Neural cell (in vitro differentiated cells): ENCODE measurements around the gene SNX6. TPM values are rescaled to one million over a fixed set of nuclear protein-coding genes. Genes with fewer than 3 reads are reported as not detected.

Source experiments
- H2AFZ ChIP-seq: fragments of 200-600, 300-800 bp; sonication (generic), shearing (Covaris generic); 2 replicates; pipeline ENCODE4 v1.6.0; 2014; ENCODE audit warnings: low read depth, mild to moderate bottlenecking, antibody characterized with exemption, low read length, moderate library complexity
- H3F3A ChIP-seq: fragments of 200-600 bp; shearing (Covaris generic); 2 replicates; pipeline ENCODE4 v1.6.1; 2016; ENCODE audit warnings: mild to moderate bottlenecking, moderate library complexity, mixed read lengths, antibody characterized with exemption, low read length; ENCODE audit not compliant: insufficient read depth, poor library complexity, severe bottlenecking
- H3K27ac ChIP-seq: fragments of 200-600, 300-800 bp; sonication (generic), shearing (Covaris generic); 2 replicates; pipeline ENCODE4 v1.5.1; 2014; ENCODE audit warnings: mild to moderate bottlenecking, low read length, moderate library complexity
- H3K27me3 ChIP-seq: fragments of 300-800, 200-600 bp; sonication (generic), shearing (Covaris generic); 2 replicates; pipeline ENCODE4 v1.6.0; 2014; ENCODE audit warnings: mild to moderate bottlenecking, low read depth, low read length, moderate library complexity; ENCODE audit not compliant: insufficient read depth
- H3K36me3 ChIP-seq: fragments of 300-800, 200-600 bp; sonication (generic), shearing (Covaris generic); 2 replicates; pipeline ENCODE4 v1.5.1; 2014; ENCODE audit warnings: mild to moderate bottlenecking, antibody characterized with exemption, low read length, moderate library complexity; ENCODE audit not compliant: insufficient read depth
- H3K4me2 ChIP-seq: fragments of 300-800, 200-600 bp; sonication (generic), shearing (Covaris generic); 2 replicates; pipeline ENCODE4 v1.6.0; 2014; ENCODE audit warnings: mild to moderate bottlenecking, low read length
- H3K4me3 ChIP-seq: fragments of 300-800, 200-600 bp; sonication (generic), shearing (Covaris generic); 2 replicates; pipeline ENCODE4 v1.5.1; 2014; ENCODE audit warnings: mild to moderate bottlenecking, low read length, moderate library complexity
- H3K79me2 ChIP-seq: fragments of 200-600 bp; shearing (Covaris generic); replicated peaks from 2 replicates; pipeline ENCODE4 v1.6.0; 2014; ENCODE audit warnings: mild to moderate bottlenecking, low read length, moderate library complexity; ENCODE audit not compliant: insufficient read depth
- H3K9ac ChIP-seq: fragments of 300-800, 200-600 bp; sonication (generic), shearing (Covaris generic); 2 replicates; pipeline ENCODE4 v1.6.1; 2016; ENCODE audit warnings: mild to moderate bottlenecking, low read length, mixed read lengths
- H3K9me2 ChIP-seq: fragments of 200-600 bp; shearing (Covaris generic); 2 replicates; pipeline ENCODE4 v1.6.1; 2016; ENCODE audit warnings: mild to moderate bottlenecking, low read length, mixed read lengths; ENCODE audit not compliant: insufficient read depth
- H3K9me3 ChIP-seq: fragments of 200-600, 300-800 bp; sonication (generic), shearing (Covaris generic); 2 replicates; pipeline ENCODE4 v1.6.1; 2016; ENCODE audit warnings: mild to moderate bottlenecking, mixed run types, low read length, moderate library complexity, mixed read lengths
- H4K20me1 ChIP-seq: fragments of 200-600 bp; shearing (Covaris generic); 2 replicates; pipeline ENCODE4 v1.6.1; 2016; ENCODE audit warnings: mild to moderate bottlenecking, mixed run types; ENCODE audit not compliant: insufficient read depth
- EP300 ChIP-seq: fragments of 450-650 bp; conservative IDR thresholded peaks from 2 replicates; pipeline ENCODE4 v1.6.1; 2014; ENCODE audit warnings: antibody characterized with exemption, mild to moderate bottlenecking, moderate library complexity; ENCODE audit not compliant: poor library complexity, severe bottlenecking
- EZH2 ChIP-seq: fragments of 200-600, 300-800 bp; shearing (Covaris generic), sonication (generic); IDR thresholded peaks from 2 replicates; pipeline ENCODE4 v1.6.1; 2014; ENCODE audit warnings: antibody characterized with exemption, low read length, borderline replicate concordance, mild to moderate bottlenecking; ENCODE audit not compliant: insufficient read depth, poor library complexity, severe bottlenecking
- MXI1 ChIP-seq: fragments of 450-650 bp; conservative IDR thresholded peaks from 2 replicates; pipeline ENCODE4 v1.6.1; 2014; ENCODE audit warnings: antibody characterized with exemption, mild to moderate bottlenecking; ENCODE audit not compliant: poor library complexity, severe bottlenecking
- POLR2AphosphoS5 ChIP-seq: IDR thresholded peaks from 2 replicates; pipeline ENCODE4 v1.6.1; 2012
- RAD21 ChIP-seq: fragments of 450-650 bp; conservative IDR thresholded peaks from 2 replicates; pipeline ENCODE4 v1.6.1; 2014; ENCODE audit warnings: antibody characterized with exemption, mild to moderate bottlenecking, moderate library complexity
- REST ChIP-seq: IDR thresholded peaks from 2 replicates; pipeline ENCODE4 v1.6.1; 2012; ENCODE audit warnings: borderline replicate concordance
- SMC3 ChIP-seq: fragments of 450-650 bp; conservative IDR thresholded peaks from 2 replicates; pipeline ENCODE4 v1.6.1; 2014; ENCODE audit warnings: antibody characterized with exemption, mild to moderate bottlenecking, moderate library complexity; ENCODE audit not compliant: poor library complexity
- TAF1 ChIP-seq: IDR thresholded peaks from 2 replicates; pipeline ENCODE4 v1.6.1; 2012; ENCODE audit warnings: low read depth
- polyA plus RNA-seq: library from polyadenylated mRNA; depleted of rRNA; stranded (reverse); fragments of >200 nt; gene quantifications from 2 replicates; pipeline ENCODE4 v1.2.3, GENCODE V29; 2014
- TF ChIP-seq, protein P1 (sequence below): fragments of 450-650 bp; IDR thresholded peaks from 2 replicates; pipeline ENCODE4 v1.5.1; 2014; ENCODE audit warnings: antibody characterized with exemption, mild to moderate bottlenecking, moderate library complexity; ENCODE audit not compliant: poor library complexity, severe bottlenecking

Gene SNX6
- polyA plus RNA-seq, 1 donor from 2014 or later: 129 TPM

DNA sequence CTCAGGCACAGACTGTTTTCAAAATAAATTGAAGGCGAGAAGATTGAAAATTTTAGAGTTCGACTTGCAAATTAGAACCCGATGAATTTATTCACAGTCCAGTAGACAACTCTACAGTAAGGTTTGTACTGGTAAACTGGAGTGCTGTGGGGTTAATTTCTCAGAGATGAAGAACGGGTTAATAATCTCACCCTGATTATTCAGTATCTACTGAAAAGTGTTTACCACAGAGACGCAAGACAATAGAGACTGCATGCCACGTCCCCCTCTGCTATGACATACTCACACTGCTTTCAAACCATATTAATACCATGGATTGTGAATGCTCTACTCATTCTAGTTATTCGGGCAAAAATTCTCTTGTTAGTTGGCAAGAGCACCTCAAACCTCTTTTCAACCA, 48.4 kb upstream of the SNX6 start:
- Histone ChIP-seq H3K9me3 (no peaks in the 10 kb centered on the region), H2AFZ (no peak overlapping the region), H3K79me2 (no peaks in the 10 kb centered on the region), H3K27ac (no peak overlapping the region), H4K20me1 (no peaks in the 10 kb centered on the region), H3K4me2 (no peak overlapping the region), H3K9ac (no peak overlapping the region), H3F3A (no peaks in the 10 kb centered on the region), H3K36me3 (no peaks in the 10 kb centered on the region), H3K4me3 (no peak overlapping the region), H3K9me2 (no peaks in the 10 kb centered on the region), H3K27me3 (no peaks in the 10 kb centered on the region)
- TF ChIP-seq TAF1: no peak
- TF ChIP-seq MXI1: no peak
- no peak for TF ChIP-seq SMC3

DNA sequence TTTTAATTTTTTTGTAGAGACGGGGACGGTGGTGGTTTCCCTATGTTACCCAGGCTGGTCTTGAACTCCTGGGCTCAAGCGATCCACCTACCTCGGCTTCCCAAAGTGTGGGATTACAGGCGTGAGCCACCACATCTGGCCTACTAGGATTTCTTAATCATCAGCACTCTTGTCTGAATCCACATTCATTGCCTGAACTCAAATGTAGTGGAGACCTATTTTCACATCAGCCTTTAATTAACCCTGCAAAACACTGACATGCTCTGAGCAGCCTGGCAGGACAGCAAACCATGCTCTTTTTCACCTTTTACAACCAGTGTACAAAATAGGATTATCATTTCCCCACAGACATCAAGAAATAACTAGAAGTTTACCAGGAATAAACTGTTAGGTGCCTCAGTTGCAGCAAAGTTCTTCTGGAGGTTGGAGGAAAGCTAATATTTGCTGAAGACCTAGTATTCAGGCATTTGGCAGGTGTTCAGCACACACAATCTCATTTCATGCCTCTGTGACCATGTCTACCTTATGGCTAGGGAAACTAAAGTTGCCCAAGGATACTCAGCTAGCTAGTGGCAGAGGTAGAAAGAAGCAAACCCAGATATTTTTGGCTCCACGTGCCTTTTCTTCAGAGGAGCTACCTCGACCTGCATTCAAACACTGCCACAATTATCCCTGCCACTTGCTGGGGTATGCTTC, 46.7 kb upstream of the SNX6 start:
- Histone ChIP-seq H3K9ac (no peak overlapping the region), H3K4me2 (no peak overlapping the region), H3K36me3 (no peaks in the 10 kb centered on the region), H3K4me3 (no peak overlapping the region), H3K27ac (no peak overlapping the region), H2AFZ (no peak overlapping the region), H3K79me2 (no peaks in the 10 kb centered on the region), H3F3A (no peaks in the 10 kb centered on the region), H3K27me3 (no peaks in the 10 kb centered on the region), H4K20me1 (no peaks in the 10 kb centered on the region), H3K9me2 (no peaks in the 10 kb centered on the region), H3K9me3 (no peaks in the 10 kb centered on the region)
- TF ChIP-seq TAF1: no peak
- TF ChIP-seq, protein P1, sequence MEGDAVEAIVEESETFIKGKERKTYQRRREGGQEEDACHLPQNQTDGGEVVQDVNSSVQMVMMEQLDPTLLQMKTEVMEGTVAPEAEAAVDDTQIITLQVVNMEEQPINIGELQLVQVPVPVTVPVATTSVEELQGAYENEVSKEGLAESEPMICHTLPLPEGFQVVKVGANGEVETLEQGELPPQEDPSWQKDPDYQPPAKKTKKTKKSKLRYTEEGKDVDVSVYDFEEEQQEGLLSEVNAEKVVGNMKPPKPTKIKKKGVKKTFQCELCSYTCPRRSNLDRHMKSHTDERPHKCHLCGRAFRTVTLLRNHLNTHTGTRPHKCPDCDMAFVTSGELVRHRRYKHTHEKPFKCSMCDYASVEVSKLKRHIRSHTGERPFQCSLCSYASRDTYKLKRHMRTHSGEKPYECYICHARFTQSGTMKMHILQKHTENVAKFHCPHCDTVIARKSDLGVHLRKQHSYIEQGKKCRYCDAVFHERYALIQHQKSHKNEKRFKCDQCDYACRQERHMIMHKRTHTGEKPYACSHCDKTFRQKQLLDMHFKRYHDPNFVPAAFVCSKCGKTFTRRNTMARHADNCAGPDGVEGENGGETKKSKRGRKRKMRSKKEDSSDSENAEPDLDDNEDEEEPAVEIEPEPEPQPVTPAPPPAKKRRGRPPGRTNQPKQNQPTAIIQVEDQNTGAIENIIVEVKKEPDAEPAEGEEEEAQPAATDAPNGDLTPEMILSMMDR: no peak

GRCh38 chr14:34673702-34674101, 43.8 kb upstream of the SNX6 start:
- Histone ChIP-seq H3K4me2 (no peak overlapping the region), H3K9ac (no peak overlapping the region), H3K27ac (no peak overlapping the region), H3K27me3 (no peaks in the 10 kb centered on the region), H3K9me3 (no peaks in the 10 kb centered on the region), H3F3A (no peaks in the 10 kb centered on the region), H3K36me3 (no peaks in the 10 kb centered on the region), H2AFZ (no peak overlapping the region), H4K20me1 (no peaks in the 10 kb centered on the region), H3K79me2 (no peaks in the 10 kb centered on the region), H3K4me3 (no peak overlapping the region), H3K9me2 (no peaks in the 10 kb centered on the region)
- TF ChIP-seq POLR2AphosphoS5: no peak
- TF ChIP-seq EP300: no peak
- TF ChIP-seq REST: no peak
- TF ChIP-seq, protein P1: no peak
- no peak for TF ChIP-seq TAF1
- no peak for TF ChIP-seq EZH2
- no peak for TF ChIP-seq RAD21
